Activated T-helper 2 cell treated with anti-CD3 and anti-CD28 coated beads, Interferon-gamma antibody, Interleukin-2, Interleukin-4, amounts not matched to agents 10 μg/mL and 5 μg/mL and 100 μg/mL, durations not matched to agents 14 hours and 24 hours and 36 hours (primary cell): ENCODE results near the gene AZU1. TPM values are rescaled to one million over a fixed set of nuclear protein-coding genes. Genes with fewer than 3 reads are reported as not detected.

Experiments used
- DNase-seq: peaks from one replicate; pipeline ENCODE4 v3.0.0; 2021; ENCODE audit warnings: low spot score
- H3K27ac Mint-ChIP-seq: one replicate; pipeline ENCODE4 v1.8.0; 2021; ENCODE audit warnings: mixed read lengths
- H3K27me3 Mint-ChIP-seq: one replicate; pipeline ENCODE4 v1.8.0; 2021; ENCODE audit warnings: low read depth, mixed read lengths
- H3K36me3 Mint-ChIP-seq: one replicate; pipeline ENCODE4 v1.8.0; 2021; ENCODE audit warnings: low read depth, mixed read lengths
- H3K4me1 Mint-ChIP-seq: one replicate; pipeline ENCODE4 v1.8.0; 2021; ENCODE audit warnings: low read depth, mixed read lengths
- H3K4me3 Mint-ChIP-seq: one replicate; pipeline ENCODE4 v1.8.0; 2021; ENCODE audit warnings: low read depth, mild to moderate bottlenecking, moderate library complexity, mixed read lengths
- H3K9me3 Mint-ChIP-seq: one replicate; pipeline ENCODE4 v1.8.0; 2021; ENCODE audit warnings: mixed read lengths
- intact Hi-C: fragments of 100-400 bp; cut with micrococcal nuclease; formaldehyde crosslinking; loops from one replicate; pipeline ENCODE4 v1.15.1; 2023
- total RNA-seq: library from RNA; stranded (reverse); gene quantifications from 2 replicates; pipeline ENCODE4 v1.2.3, GENCODE V29; 2022

Gene AZU1, protein sequence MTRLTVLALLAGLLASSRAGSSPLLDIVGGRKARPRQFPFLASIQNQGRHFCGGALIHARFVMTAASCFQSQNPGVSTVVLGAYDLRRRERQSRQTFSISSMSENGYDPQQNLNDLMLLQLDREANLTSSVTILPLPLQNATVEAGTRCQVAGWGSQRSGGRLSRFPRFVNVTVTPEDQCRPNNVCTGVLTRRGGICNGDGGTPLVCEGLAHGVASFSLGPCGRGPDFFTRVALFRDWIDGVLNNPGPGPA
- total RNA-seq: not detected in 2 replicates

DNA sequence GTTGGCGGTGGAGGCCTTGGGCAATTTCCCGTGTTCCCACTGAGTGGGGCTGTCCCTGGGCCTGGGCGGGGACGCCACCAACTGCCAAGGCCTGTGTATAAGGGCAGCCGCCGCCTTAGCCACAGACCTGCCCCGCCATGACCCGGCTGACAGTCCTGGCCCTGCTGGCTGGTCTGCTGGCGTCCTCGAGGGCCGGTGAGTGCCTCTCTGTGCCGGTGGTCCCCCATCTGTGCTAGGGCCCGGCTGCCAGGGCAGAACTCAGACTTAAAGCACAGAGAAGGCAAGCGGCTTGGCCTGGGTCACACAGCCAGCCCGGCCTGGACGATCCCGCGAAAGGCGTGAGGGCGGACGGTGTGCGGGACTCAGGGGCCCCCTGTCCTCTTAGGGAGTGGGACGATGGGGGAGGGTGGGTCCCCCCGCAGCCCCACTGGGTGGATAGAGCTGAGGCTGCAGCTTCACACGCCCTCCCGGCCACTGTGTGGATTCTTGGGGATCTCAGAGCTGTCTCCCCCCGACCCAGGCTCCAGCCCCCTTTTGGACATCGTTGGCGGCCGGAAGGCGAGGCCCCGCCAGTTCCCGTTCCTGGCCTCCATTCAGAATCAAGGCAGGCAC lies at the start of gene AZU1:
Gene AZU1, plus strand, starts transcription at position 128 of the 612 bp plus-strand sequence. Its CDS starts 10 bp downstream, at position 138.
- H3K4me3 Mint-ChIP-seq: no peak within 1 kb of the TSS
- no peaks in the 10 kb centered on the region for H3K9me3 Mint-ChIP-seq
- no peak within 1 kb of the TSS for H3K27ac Mint-ChIP-seq
- intact Hi-C loops: no loop called here
- peaks cover 10% of the 10 kb centered on the region for H3K27me3 Mint-ChIP-seq
- no peaks in the 10 kb centered on the region for H3K36me3 Mint-ChIP-seq
- no peak for DNase-seq
- no peaks in the 10 kb centered on the region for H3K4me1 Mint-ChIP-seq

DNA sequence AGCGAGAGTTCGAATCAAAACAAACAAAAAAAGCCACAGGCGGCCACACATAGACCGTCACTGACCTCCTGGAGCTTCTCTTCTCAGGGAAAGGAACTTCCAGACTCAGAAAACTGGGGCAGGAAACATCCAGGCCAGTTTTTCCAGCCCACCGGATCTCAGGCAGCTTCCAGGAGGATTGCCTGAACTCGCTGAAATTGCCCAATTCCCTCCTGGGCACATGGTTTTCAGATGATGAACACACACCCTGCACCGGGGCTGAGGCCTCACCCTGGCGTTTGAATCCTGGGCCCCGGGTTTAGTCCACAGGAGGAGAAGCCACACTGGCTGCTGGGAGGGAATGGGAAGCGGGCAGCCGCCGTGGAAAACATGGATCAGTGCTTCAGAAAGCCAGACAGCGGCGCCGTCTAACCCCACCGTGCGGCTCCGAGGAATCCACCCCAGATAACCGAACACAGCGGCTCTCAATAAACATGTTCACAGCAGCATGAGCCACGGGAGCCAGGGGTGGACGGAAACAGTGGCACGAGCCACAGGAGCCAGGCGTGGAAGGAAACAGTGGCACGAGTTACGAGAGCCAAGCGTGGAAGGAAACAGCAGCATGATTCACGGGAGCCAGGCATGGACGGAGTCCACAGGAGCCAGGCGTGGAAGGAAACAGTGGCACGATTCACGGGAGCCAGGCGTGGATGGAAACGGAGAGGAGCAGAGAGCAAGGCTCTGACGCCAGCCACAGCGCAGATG lies 48.6 kb upstream of the AZU1 start:
- Mint-ChIP-seq H3K27me3 (no peaks in the 10 kb centered on the region), H3K4me3 (no peak overlapping the region), H3K36me3 (no peaks in the 10 kb centered on the region), H3K4me1 (no peaks in the 10 kb centered on the region), H3K9me3 (no peaks in the 10 kb centered on the region), H3K27ac (no peak overlapping the region)
- intact Hi-C loops: loop anchor here (10.0 kb wide), 1 partner anchor 56 kb away; no protein-coding TSS in a partner anchor
- no peak for DNase-seq

DNA sequence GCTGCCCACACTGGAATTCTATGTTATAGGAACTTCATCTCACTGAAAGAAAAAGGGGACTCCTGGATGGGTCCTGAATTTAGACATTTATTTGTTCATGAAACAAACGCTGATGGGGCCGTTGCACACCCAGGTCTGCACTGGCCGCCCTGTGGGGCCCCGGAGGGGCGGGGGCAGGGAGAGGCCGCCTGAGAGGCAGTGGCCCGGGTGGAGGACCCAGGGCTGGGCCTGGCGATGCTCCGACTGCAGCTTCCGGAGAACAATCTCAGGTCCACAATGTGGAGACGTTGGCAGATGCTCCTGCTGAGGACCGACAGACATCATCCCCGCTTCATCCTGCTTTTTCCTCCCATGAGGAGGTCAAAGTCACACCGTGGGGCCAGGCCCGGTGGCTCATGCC lies 46.7 kb upstream of the AZU1 start:
- no peaks in the 10 kb centered on the region for H3K9me3 Mint-ChIP-seq
- H3K4me3 Mint-ChIP-seq: no peak overlapping the region
- no peak for DNase-seq
- no peaks in the 10 kb centered on the region for H3K4me1 Mint-ChIP-seq
- no peaks in the 10 kb centered on the region for H3K27me3 Mint-ChIP-seq
- intact Hi-C loops: no loop called here
- no peaks in the 10 kb centered on the region for H3K36me3 Mint-ChIP-seq
- no peak overlapping the region for H3K27ac Mint-ChIP-seq

DNA sequence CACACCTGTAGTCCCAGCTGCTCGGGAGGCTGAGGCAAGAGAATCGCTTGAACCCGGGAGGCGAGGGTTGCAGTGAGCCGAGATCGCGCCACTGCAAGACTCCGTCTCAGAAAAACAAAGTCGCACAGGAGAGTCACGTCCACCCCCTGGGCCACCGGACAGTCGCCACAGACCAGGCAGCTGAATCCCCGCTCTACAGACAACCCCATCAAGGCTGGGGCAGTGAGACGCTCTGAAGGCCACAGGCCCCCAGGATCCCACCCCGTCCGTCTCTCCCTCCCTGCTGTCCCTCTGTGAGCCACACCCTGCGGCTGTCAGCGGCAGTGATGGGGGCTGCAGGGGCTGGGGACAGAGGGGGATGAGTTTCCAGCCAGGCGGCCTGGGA lies 45.8 kb upstream of the AZU1 start:
- intact Hi-C loops: no loop called here
- no peaks in the 10 kb centered on the region for H3K27me3 Mint-ChIP-seq
- DNase-seq: no peak
- no peak overlapping the region for H3K4me3 Mint-ChIP-seq
- no peaks in the 10 kb centered on the region for H3K4me1 Mint-ChIP-seq
- no peaks in the 10 kb centered on the region for H3K36me3 Mint-ChIP-seq
- H3K9me3 Mint-ChIP-seq: no peaks in the 10 kb centered on the region
- H3K27ac Mint-ChIP-seq: no peak overlapping the region

DNA sequence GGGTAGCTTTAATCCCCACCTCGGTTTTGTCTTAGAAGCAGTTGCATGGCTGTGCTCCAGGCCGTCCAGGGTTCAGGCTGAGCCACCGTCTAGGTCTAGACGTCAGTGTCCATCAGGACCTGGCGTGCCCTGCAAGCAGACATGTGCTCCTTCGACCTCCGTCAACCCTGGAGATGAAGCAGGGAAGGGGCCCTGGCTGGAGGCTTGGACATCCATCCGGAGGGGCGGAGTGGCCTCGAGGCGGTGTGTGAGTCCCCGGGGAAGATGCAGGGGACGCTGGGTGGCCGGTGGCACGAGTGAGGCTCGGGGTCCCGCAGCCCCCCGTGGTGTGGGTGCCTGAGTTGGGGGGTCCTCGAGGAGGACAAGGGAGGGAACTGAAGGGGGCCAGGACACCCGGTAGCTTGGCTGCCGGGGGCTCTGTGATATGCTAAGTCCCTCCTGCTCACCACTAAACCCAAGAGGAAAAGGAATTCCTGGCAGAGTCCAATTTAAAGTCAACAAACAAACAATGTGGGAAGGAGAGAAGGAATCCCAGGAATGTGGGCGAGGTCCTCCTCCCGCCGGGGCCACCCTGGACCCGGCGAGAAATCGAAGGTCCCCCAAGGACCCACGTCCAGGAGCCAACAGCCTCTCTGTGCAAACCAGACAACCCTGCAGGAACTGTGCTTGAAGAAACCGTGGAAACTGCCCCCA lies 45.3 kb upstream of the AZU1 start:
- intact Hi-C loops: no loop called here
- Mint-ChIP-seq H3K27ac (no peak overlapping the region), H3K9me3 (no peaks in the 10 kb centered on the region), H3K4me1 (no peaks in the 10 kb centered on the region), H3K36me3 (no peaks in the 10 kb centered on the region), H3K4me3 (no peak overlapping the region), H3K27me3 (no peaks in the 10 kb centered on the region)
- DNase-seq: no peak

DNA sequence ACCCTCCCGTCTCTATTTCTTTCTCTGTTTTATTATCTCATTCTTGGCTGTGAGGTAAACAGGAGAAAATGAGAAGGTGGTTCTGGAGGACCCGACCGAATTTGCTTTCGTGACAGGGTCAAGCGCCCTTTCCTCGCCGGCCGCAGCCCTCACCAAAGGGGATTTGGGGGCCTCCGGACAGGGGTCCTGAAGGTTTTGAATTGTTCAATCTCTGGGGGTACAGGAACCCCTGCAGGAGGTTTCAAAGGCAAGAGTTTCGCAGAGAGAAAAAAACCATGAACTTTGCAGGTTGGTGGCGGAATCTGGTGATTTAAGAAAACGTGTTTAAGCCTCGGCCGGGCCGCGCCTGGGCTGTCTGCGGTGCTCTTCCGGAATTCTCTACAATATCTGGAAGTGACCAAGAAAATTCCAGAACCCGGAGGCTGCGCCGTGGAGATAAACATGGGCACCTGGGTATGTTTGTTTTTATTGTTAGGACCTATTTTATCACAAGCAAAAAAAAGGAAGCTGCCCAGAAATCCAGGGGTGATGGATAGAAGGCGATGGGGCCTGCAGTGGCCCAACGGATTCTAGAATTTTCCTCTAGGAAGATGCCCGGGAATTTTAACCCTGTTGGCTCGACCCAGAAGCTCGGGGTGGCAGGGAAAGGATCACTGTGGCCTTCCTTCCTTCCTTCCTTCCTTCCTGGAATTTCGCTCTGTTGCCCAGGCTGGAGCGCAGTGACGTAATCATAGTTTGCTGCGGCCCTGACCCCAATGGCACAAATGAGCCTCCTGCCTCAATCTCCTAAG lies 44.6 kb upstream of the AZU1 start:
- DNase-seq: no peak
- Mint-ChIP-seq H3K27me3 (no peaks in the 10 kb centered on the region), H3K36me3 (no peaks in the 10 kb centered on the region), H3K4me1 (no peaks in the 10 kb centered on the region), H3K4me3 (no peak overlapping the region), H3K27ac (no peak overlapping the region), H3K9me3 (no peaks in the 10 kb centered on the region)
- intact Hi-C loops: no loop called here

DNA sequence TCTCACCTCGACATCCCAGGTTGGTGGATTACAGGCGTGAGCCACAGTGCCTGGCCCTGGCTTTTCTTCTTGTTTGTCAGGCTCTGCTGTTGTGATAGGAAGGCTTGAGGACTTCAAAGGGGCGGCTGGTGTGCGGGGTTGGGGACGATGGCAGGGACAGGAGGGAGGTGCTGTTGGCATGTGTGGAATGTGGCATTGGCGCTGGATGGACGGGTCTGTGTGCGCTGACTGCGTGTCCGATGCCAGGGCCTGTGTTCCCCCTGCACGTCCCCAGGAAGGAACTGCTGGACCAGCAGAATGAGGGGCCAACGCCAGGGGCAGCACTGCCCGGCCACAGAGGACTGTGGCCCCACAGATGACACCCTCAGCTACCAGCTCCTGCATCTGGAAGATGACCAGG lies 43.1 kb upstream of the AZU1 start:
- Mint-ChIP-seq H3K27ac (no peak overlapping the region), H3K4me1 (no peaks in the 10 kb centered on the region), H3K4me3 (no peak overlapping the region), H3K27me3 (peaks cover 5% of the 10 kb centered on the region), H3K36me3 (no peaks in the 10 kb centered on the region), H3K9me3 (no peaks in the 10 kb centered on the region)
- intact Hi-C loops: no loop called here
- DNase-seq: no peak

DNA sequence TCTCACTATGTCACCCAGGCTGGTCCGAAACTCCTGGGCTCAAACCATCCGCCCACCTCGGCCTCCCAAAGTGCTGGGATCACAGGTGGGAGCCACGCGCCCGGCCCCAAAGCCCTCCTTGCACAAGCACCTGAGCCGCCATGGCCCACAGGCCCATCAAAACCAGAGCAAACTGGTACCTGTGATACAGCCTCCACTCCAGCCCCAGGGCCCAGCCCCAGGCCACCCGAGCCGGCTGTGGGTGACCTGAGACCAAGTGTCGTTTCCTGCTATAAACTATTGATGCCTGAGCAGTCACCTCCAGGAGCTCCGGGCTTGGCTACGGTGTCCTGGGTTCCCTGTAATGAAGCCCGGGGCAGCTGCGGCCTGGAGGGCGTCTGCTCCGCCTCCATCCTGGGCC lies 40.1 kb upstream of the AZU1 start:
- H3K27ac Mint-ChIP-seq: no peak overlapping the region
- H3K27me3 Mint-ChIP-seq: peaks cover 10% of the 10 kb centered on the region
- no peaks in the 10 kb centered on the region for H3K9me3 Mint-ChIP-seq
- no peak for DNase-seq
- intact Hi-C loops: no loop called here
- no peak overlapping the region for H3K4me3 Mint-ChIP-seq
- H3K36me3 Mint-ChIP-seq: no peaks in the 10 kb centered on the region
- no peaks in the 10 kb centered on the region for H3K4me1 Mint-ChIP-seq

DNA sequence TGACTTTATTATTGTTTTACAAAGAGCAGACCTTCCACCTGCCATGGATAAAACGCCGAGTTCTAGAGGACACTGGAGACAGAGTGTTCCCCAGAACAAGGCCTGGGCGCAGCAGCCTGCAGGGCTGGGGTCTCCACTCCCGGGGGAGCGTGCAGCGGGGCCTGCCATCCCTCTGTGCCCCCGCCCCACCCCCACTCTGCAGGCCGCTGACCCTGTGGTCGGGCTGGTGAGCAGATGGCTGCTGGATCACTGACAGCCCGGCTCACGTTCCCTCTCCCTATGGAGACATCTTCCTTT lies 39.0 kb upstream of the AZU1 start:
- no peak for DNase-seq
- intact Hi-C loops: no loop called here
- Mint-ChIP-seq H3K9me3 (no peaks in the 10 kb centered on the region), H3K27me3 (peaks cover 10% of the 10 kb centered on the region), H3K4me1 (no peaks in the 10 kb centered on the region), H3K4me3 (no peak overlapping the region), H3K36me3 (no peaks in the 10 kb centered on the region), H3K27ac (no peak overlapping the region)

DNA sequence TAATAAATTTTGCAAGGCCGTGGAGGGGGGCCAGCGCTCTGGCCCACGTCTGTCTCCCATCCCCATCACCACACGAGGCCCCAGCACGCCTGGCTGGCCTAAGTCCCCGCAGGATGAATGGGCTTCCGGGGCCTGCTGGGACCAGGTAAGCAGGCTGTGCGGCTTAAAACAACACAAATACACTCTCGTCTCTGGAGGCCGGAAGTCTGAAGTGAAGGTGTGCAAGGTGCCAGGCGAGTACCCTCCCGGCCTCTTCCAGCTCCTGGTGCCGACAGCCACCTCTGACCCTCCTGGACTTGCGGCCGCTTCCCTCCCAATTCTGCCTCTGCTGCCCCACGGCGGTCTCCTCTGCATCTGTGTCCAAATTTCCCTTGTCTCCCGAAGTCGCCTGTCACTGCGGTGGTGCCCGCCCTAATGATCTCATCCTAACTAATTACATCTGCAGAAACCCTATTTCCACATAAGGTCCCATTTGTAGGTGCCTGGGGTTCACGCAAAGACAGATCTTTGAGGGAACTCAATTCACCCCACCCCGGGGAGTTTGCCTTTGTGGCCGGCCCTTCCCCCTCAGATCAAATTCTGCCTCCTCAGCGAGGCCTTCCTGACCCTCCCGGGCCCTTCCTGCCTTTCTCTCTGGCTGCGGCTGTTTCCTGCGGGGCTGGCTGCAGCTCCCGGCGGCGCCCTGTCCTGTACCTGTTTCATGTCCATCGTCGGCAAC lies 38.5 kb upstream of the AZU1 start:
- Mint-ChIP-seq H3K27ac (no peak overlapping the region), H3K4me1 (no peaks in the 10 kb centered on the region), H3K4me3 (no peak overlapping the region), H3K27me3 (peaks cover 10% of the 10 kb centered on the region), H3K36me3 (no peaks in the 10 kb centered on the region), H3K9me3 (no peaks in the 10 kb centered on the region)
- intact Hi-C loops: no loop called here
- no peak for DNase-seq

DNA sequence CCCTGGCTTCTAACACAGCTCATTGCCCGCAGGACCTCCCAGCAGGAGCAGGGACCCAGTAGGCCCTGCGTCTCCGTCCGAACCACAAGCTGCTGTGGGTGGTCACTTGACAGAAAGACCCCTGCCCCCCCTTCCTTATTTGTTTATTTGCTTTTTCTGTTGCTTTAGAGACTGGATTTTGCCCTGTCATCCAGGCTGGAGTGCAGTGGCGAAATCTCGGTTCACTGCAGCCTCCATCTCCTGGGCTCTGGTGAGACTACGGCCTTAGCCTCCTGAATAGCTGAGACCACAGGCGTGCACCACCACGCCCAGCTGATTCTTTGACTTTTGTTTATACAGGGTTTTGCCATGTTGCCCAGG lies 38.0 kb upstream of the AZU1 start:
- intact Hi-C loops: no loop called here
- Mint-ChIP-seq H3K4me3 (no peak overlapping the region), H3K36me3 (no peaks in the 10 kb centered on the region), H3K27ac (no peak overlapping the region), H3K27me3 (peaks cover 10% of the 10 kb centered on the region), H3K9me3 (no peaks in the 10 kb centered on the region), H3K4me1 (no peaks in the 10 kb centered on the region)
- no peak for DNase-seq

DNA sequence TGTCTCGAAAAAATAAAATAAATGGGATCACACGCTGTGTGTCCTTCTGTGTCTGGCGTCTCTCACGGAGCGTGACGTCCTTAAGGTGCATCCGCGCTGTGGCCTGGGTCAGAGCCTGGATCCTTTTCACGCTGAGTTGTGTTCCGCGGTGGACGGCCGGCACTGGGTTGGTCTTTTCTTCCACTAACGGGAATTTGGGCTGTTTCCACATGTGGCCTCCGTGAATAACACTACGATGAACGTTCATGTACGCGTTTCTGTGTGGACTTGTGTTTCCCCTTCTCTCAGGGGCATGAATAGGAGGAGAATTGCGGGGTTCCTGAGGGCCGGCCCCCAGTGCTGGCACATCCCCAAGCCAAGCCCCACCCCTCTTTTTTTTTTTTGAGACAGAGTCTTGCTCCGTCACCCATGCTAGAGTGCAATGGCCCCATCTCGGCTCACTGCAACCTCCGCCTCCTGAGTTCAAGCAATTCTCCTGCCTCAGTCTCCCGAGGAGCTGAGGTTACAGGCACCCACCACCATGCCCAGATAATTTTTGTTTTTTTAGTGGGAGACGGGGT lies 36.5 kb upstream of the AZU1 start:
- H3K36me3 Mint-ChIP-seq: no peaks in the 10 kb centered on the region
- DNase-seq: no peak
- no peaks in the 10 kb centered on the region for H3K9me3 Mint-ChIP-seq
- no peaks in the 10 kb centered on the region for H3K4me1 Mint-ChIP-seq
- intact Hi-C loops: no loop called here
- no peak overlapping the region for H3K4me3 Mint-ChIP-seq
- H3K27ac Mint-ChIP-seq: no peak overlapping the region
- H3K27me3 Mint-ChIP-seq: peaks cover 10% of the 10 kb centered on the region
